Upper lobe of left lung (tissue), 6 donors: ENCODE results near the gene GFOD1. TPM values are rescaled to one million over a fixed set of nuclear protein-coding genes. Genes with fewer than 3 reads are reported as not detected.
A peak's percentile ranks its signal among the peaks of the same experiment; 100 is the strongest.

Source experiments
- ATAC-seq, 2 donors: fragments of 200-7000 bp; cut with Tn5 transposase; one replicate each; pipeline ENCODE4 v1.9.1; 2022; ENCODE audit warnings: mild to moderate bottlenecking in 2 of 2, moderate library complexity in 2 of 2; ENCODE audit not compliant: low FRiP score in 2 of 2
- DNase-seq, 2 donors: peaks; one replicate each; pipeline ENCODE4 v3.0.0-alpha.2; 2019 to 2020
- H3K27ac ChIP-seq, 4 donors: fragments of 200-600 bp; sonication (generic); one replicate each; pipeline ENCODE4 v1.5.1; 2016 to 2019
- H3K27me3 ChIP-seq, 4 donors: fragments of 200-600 bp; sonication (generic); one replicate each; pipeline ENCODE4 v1.5.1; 2017 to 2019
- H3K36me3 ChIP-seq, 4 donors: fragments of 200-600 bp; sonication (generic); one replicate each; pipeline ENCODE4 v1.5.1; 2016 to 2019
- H3K4me1 ChIP-seq, 4 donors: fragments of 200-600 bp; sonication (generic); one replicate each; pipeline ENCODE4 v1.5.1; 2018 to 2019
- H3K4me3 ChIP-seq, 4 donors: fragments of 200-600 bp; sonication (generic); one replicate each; pipeline ENCODE4 v1.5.1; 2017 to 2019; ENCODE audit warnings: mild to moderate bottlenecking in 2 of 4, moderate library complexity in 1 of 4
- H3K9me3 ChIP-seq, 4 donors: fragments of 200-600 bp; sonication (generic); one replicate each; pipeline ENCODE4 v1.5.1; 2018 to 2019
- EP300 ChIP-seq, 4 donors: sonication (generic); formaldehyde crosslinking; IDR thresholded peaks; one replicate each; pipeline ENCODE4 v1.5.1; 2017; ENCODE audit warnings: antibody characterized with exemption in 4 of 4, control low read depth in 2 of 4
- POLR2A ChIP-seq, 4 donors: fragments of 450-650 bp; IDR thresholded peaks; one replicate each; pipeline ENCODE4 v1.5.1; 2016 to 2017; ENCODE audit warnings: antibody characterized with exemption in 4 of 4, mild to moderate bottlenecking in 2 of 4
- POLR2AphosphoS5 ChIP-seq, 2 donors: sonication (generic); formaldehyde crosslinking; IDR thresholded peaks; one replicate each; pipeline ENCODE4 v1.5.1; 2017; ENCODE audit warnings: antibody characterized with exemption in 2 of 2
- WGBS, 2 donors: methylation state at CpG; one replicate each; pipeline ENCODE4 v1.1.5; 2017 to 2018; 5-methylcytosine and 5-hydroxymethylcytosine counted together
- total RNA-seq, 6 donors: library from RNA; depleted of rRNA in 4 of 6; stranded (reverse); fragments of >200 nt in 4 of 6; gene quantifications; one replicate each; pipeline versions ENCODE4 v1.1.0 to v1.2.1, GENCODE V29; 2016 to 2021
- TF ChIP-seq, protein P1 (sequence below), 6 experiments: fragments of 450-650 bp in 4 of 6; fragments of 200-600 bp in 2 of 6; sonication (generic) in 2 of 6; IDR thresholded peaks; one replicate each; pipeline ENCODE4 v1.5.1; 2016 to 2019; ENCODE audit warnings: antibody characterized with exemption in 6 of 6
- donor health status: DM: no; HTN: no; CAD: no; lungs with moderate emphysema.
- donor health status: DM: no; HTN: yes; CAD: no; lungs with severe emphysema.

Gene GFOD1
- total RNA-seq, 6 donors from 2014 or later: 22.8 to 37.7 (median 25.8) TPM

DNA sequence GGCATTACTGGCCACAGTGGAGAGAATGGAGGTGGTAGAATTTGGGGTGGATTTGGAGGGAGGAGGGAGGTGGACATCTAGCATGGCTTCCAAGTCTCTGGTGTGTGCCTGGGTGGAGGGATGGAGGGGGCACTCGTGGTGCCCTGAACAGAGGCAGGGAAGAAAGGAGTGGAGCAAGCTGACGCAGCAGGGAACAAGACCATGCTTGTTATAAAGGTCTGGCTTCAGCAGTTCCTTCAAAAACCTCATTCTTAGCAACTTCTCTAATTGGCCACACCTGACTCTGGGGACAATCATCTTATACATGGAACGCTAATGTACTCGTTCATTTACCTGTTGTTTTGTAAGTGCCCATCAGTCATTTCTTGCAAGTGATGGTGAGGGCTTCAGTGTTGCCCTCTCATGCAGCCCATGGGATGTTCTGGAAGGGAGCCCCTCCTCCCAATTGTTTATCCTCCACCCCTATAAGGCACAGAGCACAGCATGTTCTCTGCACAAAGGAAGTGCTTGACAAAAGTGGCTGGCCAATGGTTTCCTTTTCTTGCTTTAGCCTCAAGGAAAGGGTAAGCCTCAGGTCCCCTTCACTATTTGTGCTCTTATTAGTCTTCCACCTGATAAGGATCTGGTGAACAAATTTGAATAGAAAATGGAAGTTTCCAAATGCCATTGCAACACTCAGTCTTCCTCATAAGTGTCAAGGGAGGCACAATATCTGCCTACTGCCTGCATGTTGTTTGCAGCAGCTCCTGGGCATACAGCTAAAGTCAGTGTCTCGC lies 39.3 kb downstream of the GFOD1 start:
- peak; percentile 52 to 81 for ATAC-seq
- TF ChIP-seq, protein P1, sequence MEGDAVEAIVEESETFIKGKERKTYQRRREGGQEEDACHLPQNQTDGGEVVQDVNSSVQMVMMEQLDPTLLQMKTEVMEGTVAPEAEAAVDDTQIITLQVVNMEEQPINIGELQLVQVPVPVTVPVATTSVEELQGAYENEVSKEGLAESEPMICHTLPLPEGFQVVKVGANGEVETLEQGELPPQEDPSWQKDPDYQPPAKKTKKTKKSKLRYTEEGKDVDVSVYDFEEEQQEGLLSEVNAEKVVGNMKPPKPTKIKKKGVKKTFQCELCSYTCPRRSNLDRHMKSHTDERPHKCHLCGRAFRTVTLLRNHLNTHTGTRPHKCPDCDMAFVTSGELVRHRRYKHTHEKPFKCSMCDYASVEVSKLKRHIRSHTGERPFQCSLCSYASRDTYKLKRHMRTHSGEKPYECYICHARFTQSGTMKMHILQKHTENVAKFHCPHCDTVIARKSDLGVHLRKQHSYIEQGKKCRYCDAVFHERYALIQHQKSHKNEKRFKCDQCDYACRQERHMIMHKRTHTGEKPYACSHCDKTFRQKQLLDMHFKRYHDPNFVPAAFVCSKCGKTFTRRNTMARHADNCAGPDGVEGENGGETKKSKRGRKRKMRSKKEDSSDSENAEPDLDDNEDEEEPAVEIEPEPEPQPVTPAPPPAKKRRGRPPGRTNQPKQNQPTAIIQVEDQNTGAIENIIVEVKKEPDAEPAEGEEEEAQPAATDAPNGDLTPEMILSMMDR (IDR thresholded peaks at IDR 0.05): no peak
- TF ChIP-seq EP300 (IDR thresholded peaks at IDR 0.05) (peak in 3 of 4 donors; percentile 47 to 99 (median 97)), POLR2A (IDR thresholded peaks at IDR 0.05) (no peak), POLR2AphosphoS5 (IDR thresholded peaks at IDR 0.05) (peak; percentile 73 to 84)
- H3K27me3 ChIP-seq: no peaks in the 10 kb centered on the region
- peaks cover 0 to 11% (median 0%) of the 10 kb centered on the region in 4 donors for H3K36me3 ChIP-seq
- no peaks in the 10 kb centered on the region for H3K9me3 ChIP-seq
- WGBS, 2 donors: 26 to 54% methylated on average over 5 of the region's 5 CpGs
- peaks cover 55 to 68% (median 60%) of the 10 kb centered on the region in 4 donors for H3K4me1 ChIP-seq
- H3K27ac ChIP-seq: peak overlapping the region; percentile 63 to 86 (median 70)
- DNase-seq: peak in 1 of 2 donors; percentile 82
- H3K4me3 ChIP-seq: no peak overlapping the region

DNA sequence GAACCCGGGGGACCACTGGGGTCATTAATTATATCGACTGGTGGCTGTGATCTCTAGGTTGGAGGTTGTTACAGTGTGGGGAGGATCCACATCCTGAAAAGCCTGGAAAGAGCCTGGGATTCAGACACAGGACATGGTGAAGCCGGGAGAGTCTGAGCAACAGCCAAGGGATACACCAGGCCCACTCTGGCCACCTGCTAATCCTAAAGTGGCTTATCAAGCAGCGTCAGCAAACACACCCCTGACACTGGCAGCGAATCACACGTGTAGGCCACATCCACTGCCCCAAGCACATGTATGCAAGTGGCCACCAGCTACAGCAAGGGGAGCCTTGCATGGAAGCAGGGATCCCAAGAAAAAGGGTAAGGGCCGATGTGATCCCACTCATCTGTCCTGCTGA lies 41.0 kb downstream of the GFOD1 start:
- TF ChIP-seq POLR2A (IDR thresholded peaks at IDR 0.05) (no peak), EP300 (IDR thresholded peaks at IDR 0.05) (no peak), POLR2AphosphoS5 (IDR thresholded peaks at IDR 0.05) (no peak)
- TF ChIP-seq, protein P1 (IDR thresholded peaks at IDR 0.05): no peak
- Histone ChIP-seq H3K9me3 (no peaks in the 10 kb centered on the region), H3K27me3 (no peaks in the 10 kb centered on the region), H3K27ac (peak overlapping the region; percentile 38 to 86 (median 62)), H3K4me3 (no peak overlapping the region), H3K4me1 (peaks cover 62 to 73% (median 63%) of the 10 kb centered on the region in 4 donors), H3K36me3 (peaks cover 0 to 7% (median 0%) of the 10 kb centered on the region in 4 donors)
- no peak for ATAC-seq
- no peak for DNase-seq
- 74 to 81% methylated on average over 7 of the region's 7 CpGs for WGBS, 2 donors

DNA sequence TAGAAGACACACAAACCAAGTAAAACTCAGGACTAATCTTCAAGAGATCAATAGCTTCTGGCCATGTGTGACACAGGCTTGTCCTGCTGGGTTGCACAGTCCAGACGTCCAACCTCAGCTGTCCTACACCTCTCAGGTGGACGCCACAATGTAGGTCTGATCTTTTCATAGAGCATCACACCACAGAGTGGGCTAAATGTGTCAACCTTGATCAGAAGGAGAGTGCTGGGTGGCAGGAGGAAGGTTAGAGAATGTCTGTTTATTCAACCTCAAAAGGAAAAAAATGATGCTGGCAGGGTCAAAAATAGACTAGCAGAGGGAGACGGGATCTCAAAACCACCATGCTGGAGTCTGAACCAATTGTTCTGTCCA lies 41.7 kb downstream of the GFOD1 start:
- TF ChIP-seq, protein P1 (IDR thresholded peaks at IDR 0.05): no peak
- TF ChIP-seq POLR2AphosphoS5 (IDR thresholded peaks at IDR 0.05): no peak
- TF ChIP-seq EP300 (IDR thresholded peaks at IDR 0.05): no peak
- no peak for TF ChIP-seq POLR2A (IDR thresholded peaks at IDR 0.05)
- Histone ChIP-seq H3K27me3 (no peaks in the 10 kb centered on the region), H3K4me3 (no peak overlapping the region), H3K9me3 (no peaks in the 10 kb centered on the region), H3K4me1 (peaks cover 65 to 78% (median 68%) of the 10 kb centered on the region in 4 donors), H3K36me3 (peaks cover 0 to under 1% (median 0%) of the 10 kb centered on the region in 4 donors), H3K27ac (peak overlapping the region; percentile 52 to 86 (median 62))
- 56 to 57% methylated on average over 3 of the region's 3 CpGs for WGBS, 2 donors
- ATAC-seq (no peak), DNase-seq (no peak)

DNA sequence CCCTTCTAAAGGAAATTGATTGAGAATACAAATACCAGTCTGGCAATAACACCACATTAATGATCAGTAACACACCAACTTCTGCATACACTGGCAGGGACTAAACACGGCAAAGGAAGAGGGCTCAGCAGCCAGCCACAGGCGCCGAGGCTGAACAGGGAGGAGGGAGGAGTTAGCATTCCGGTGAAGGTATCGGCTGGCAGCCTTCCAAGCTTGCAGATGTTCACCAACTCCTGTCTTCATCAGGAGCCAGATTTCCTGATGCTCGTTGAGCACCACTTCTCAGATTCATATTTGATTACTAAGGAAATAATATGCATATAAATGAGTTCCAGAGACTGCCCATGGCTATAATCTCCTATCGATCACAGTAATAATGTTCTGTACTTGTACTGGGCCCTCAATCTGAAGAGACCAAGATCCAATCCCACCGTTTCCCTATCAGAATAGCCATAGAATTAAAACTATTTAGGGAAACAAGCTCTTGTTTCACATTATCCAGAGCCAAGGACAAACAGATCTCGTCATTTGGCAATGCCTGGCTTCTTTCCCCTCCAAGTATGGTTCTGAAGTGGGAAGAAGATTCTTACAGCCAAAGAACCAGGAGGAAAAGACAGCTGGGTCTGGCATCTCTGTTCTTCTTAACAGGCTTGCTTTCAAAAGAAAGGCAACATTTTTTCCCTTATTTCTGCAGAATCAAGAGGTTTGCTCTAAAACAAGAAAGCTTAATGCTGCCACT lies 42.2 kb downstream of the GFOD1 start:
- Histone ChIP-seq H3K27ac (peak overlapping the region; percentile 52 to 86 (median 62)), H3K4me3 (no peak overlapping the region), H3K27me3 (no peaks in the 10 kb centered on the region), H3K36me3 (no peaks in the 10 kb centered on the region), H3K9me3 (no peaks in the 10 kb centered on the region), H3K4me1 (peaks cover 60 to 76% (median 69%) of the 10 kb centered on the region in 4 donors)
- WGBS, 2 donors: 14 to 20% methylated on average over 9 of the region's 9 CpGs
- ATAC-seq: no peak
- peak in 1 of 2 donors; percentile 62 for DNase-seq
- TF ChIP-seq POLR2AphosphoS5 (IDR thresholded peaks at IDR 0.05) (no peak), POLR2A (IDR thresholded peaks at IDR 0.05) (no peak), EP300 (IDR thresholded peaks at IDR 0.05) (no peak)
- TF ChIP-seq, protein P1 (IDR thresholded peaks at IDR 0.05): no peak
